NCI-H1092 (cell line): ENCODE data around the gene SLC35A2.

Experiments
- DNase-seq: peaks from one replicate; lab custom pipeline; 2025; lab: John Stamatoyannopoulos, UW

Gene SLC35A2

GRCh38 chrX:48911412-48912182 is at the start of gene SLC35A2:
Gene SLC35A2 (minus strand): TSS chrX:48911646. CDS start chrX:48911636, 10 bp downstream.
- peak; percentile 75 for DNase-seq

- no peak for DNase-seq
Observed at GRCh38 chrX:48960291-48960690, 48.8 kb upstream of the SLC35A2 start.

DNA sequence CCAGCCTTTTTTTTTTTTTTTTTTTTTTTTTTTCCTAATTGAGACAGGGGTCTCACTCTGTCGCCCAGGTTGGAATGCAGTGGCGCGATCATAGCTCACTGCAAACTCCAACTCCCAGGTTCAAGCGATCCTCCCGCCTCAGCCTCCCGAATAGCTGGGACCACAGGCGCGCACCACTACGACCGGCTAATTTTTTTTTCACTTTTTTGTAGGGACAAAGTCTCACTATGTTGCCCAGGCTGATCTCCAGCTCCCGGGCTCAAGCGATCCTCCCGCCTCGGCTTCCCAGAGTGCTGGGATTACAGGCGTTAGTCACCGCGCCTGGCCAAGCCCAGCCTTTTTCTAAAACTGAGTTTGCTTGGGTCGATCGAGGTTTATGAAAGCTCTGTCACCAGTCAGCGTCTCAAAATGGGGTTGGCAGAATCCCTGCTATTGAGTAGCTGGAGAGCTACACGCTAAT is 47.2 kb upstream of the SLC35A2 start:
- DNase-seq = no peak

DNA sequence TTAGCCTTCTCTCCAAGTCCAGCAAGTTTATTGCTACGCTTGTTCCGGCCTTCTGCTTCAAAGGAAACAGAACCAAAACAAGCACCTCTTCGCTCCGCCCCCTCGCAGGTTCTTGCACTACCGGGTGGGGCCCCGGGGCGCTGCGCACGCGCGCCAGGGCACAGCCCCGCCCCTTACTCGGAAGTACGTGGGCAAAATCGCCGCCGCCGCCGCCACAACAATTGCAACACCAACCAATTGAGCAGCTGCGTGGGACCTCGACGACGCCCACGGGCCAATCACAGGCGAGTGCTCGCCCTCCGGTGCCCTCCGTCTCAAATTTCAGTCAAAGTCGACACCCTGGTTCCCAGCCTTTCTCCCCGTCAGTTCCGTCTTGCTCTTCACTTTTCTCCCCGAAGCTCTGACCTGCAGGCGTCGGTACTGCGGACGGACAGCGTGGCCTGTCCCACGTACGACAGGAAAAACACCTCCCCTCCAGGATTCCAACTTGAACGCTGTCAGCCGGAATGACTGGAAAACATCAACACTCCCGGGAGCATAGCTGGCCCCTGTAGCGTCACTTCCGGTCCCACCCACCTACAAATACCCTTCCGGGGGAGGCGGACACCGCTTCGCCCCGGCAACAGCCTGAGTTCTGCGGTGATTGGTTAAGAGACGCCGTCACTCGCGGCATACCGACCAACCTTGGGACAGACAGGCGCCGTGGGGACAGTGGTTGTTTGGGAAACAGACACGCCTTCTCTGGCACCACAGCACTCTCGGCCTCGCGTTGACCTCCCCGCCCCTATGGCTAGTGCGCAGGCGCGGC is 46.6 kb upstream of the SLC35A2 start:
- DNase-seq = peak; percentile 98

DNA sequence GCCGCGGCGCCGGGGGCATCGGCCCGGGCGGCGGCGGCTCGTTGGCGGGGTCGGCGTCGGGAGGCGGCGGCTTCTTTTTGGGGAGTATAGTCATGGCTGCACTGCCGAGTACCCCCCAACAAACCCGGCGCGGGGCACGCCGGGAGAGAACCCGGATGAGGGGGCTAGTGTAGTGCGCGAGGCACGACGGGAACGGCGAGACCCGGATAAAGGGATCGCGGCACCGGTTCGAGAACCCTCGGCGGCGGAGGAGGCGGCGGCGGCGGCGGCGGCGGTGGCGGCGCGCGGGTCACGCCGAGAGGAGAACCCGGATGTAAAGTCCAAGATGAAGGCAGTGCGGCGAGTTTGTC is 46.0 kb upstream of the SLC35A2 start, which contains the start of gene OTUD5:
Gene OTUD5 (minus strand): TSS at position 131 of the 350 bp plus-strand sequence. CDS start 37 bp downstream, at position 94.
- peak; percentile 66 for DNase-seq

- DNase-seq = no peak
Observed at GRCh38 chrX:48956728-48957414, 45.4 kb upstream of the SLC35A2 start.

DNA sequence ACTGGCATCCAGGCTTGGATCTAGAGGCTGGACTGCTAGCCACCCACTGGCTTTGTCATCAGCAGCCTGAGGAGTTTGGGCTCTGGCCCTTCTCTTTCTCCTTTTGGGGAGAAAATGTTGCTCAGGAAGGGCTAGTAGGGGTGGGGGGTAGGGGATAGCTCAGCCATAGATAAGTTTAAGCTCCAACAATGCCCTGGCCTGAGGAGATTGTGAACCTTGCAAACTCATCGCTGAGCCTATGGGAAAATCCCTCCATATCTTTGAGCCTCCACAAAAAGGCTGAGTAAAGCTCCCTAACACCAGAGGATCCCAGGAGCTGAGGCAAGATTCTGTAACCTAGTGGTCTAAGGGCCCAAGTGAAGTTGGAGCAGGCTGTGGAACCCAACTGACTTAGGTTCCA is 37.1 kb upstream of the SLC35A2 start:
- DNase-seq = no peak

GRCh38 chrX:48945517-48946348 is 34.3 kb upstream of the SLC35A2 start:
- DNase-seq = peak; percentile 0

- no peak for DNase-seq
Observed at GRCh38 chrX:48942895-48943294, 31.4 kb upstream of the SLC35A2 start.

GRCh38 chrX:48940404-48940955 is 29.0 kb upstream of the SLC35A2 start:
- DNase-seq = no peak

DNA sequence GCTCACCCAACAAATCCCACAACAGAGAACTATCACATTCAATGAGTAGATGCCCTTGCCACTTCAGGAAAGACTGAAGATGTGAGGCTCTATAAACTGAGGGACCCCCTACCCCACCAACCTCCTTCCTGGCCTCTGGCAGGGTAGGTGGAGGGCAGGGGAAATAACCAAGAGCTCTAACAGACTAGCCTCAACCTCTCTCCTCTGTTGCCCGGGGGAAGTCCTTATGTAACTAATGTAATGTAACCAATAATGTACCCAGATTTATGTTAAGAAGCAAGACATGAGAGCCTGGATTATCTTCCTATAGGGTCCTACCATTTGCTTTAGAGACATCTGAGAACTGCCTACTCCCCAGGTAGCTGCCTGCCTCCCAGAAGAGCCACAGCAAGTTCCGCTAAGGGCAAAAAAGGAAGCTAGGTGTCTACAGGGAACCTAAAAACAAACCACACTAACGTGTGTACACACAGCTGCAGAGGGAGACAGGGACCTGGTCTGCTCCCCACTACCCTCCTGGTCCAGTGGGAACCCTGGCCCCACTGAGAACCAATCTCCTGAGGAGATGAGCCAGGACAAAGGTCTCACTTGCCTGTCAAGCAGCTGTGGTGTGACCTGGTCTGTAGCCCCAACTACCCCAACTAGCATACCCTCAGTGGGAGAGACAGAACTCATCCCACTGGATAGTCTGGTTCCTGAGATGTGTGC is 28.2 kb upstream of the SLC35A2 start:
- no peak for DNase-seq

DNA sequence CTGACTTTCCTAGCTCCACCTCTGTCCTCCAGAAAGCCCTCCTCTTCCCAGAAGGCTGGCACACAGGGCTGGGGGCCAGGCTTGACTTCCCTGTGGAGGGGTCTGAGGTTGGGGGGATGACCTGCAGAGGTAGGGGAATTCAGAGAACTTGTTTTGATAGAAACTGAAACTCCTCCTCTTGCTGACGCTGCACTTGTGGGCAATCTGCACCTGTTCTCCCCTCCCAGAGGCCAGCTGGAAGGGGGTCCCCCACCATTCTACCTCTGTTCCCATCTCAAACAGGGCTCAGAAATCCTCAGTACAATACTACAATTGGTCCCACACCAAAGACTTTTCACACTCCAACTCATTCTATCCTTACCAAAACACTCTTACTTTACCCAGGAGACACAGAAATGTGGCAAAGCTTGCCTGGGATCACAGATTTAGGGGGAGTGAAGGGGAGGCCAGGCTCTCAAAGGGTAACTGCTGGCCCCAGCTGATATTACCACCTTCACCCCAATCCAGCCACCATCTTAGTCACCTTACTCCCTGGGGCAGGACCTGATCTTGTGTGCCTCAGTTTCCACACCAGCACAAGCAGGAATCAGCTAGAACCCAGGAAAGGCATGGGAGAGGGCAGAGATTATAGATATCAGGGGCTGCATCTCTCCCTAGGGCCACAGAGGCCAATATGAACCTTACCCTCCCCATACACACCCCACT is 27.4 kb upstream of the SLC35A2 start:
- no peak for DNase-seq

DNA sequence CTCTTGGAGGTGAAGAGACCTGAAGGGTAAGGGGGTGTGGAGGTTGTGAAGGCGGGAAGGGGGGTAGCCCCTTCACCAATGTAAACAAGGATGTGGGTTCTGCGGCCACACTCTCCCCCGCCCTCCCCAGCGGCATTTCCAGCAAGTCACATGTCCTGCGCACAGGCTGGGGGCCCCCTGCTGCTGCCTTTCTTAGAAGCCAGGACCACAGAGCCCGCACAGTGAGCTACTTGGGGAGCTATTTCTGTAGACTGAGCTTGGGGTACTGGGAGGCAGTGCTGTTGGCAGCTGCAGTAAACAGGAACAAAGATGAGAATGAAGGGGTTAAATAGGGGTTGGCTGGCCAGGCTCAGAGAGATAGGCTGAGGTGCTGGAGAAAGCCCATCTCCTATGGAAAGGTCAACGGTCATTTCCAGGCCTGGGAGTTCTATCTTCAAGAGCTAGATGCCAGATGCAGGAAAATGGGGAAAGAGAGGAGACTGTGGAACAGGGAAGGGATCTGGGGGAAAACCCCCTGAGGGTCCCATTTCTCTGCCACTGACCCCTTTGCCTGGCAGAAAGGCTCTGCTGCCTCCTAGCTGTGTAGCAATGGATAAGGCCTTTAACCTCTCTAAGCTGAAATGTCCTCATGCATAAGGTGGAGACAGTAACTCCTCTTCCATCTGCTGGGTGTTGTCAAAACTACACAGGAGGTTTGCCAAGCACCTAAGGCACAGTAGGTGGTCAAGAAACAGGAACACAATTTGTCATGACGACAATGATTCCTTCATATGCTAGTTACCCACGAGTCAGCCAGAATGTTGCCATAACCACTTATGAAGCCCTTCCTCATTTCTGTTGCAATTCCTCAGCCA is 25.8 kb upstream of the SLC35A2 start:
- DNase-seq = no peak

- DNase-seq = no peak
Observed at GRCh38 chrX:48936429-48937053, 25.1 kb upstream of the SLC35A2 start.

DNA sequence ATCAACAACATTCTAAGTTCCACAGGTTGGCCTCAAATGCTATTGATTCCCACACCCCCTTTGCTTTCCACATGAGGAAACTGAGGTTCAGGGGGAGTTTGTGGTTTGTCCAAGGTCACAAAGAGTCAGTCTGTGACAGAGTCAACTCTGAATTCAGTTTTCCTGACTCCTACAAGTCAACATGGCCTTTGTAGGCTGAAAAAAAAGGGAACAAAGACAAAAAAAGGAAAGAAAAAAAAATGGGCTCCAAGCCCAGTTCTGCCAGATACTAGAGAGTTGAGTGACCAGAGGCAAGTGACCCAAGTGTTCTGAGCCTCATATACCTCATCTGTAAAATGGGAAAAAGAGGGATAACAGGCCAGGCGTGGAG is 23.8 kb upstream of the SLC35A2 start:
- DNase-seq = no peak

- no peak for DNase-seq
Observed at GRCh38 chrX:48934581-48935300, 23.3 kb upstream of the SLC35A2 start.

DNA sequence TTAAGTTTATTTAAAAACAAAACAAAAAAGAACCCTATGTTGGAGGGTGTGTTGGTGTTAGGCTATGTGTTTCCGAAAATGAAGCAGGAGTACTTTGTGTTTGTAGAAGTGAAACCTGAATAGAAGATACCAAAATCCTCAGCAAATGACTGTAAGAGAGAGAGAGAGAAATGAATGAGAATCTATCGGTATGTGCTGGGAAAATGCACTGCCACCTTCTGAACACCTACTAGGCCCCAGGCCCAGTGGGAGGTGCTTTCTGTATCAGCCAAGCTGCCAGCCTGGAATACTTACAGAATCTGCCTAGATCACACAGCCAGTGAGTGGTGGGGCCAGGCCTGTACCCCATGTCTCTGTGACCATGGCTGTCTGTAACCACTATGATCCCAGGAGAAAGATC is 22.3 kb upstream of the SLC35A2 start:
- DNase-seq = no peak
